Activated CD8-positive, alpha-beta memory T cell treated with anti-CD3 and anti-CD28 coated beads, Interleukin-2, amount 10 ng/mL, durations not matched to agents 7 days and 5 days (primary cell): ENCODE results near the gene CD53. TPM values are rescaled to one million over a fixed set of nuclear protein-coding genes. Genes with fewer than 3 reads are reported as not detected.
A peak's percentile ranks its signal among the peaks of the same experiment; 100 is the strongest.
"Not testable (repeated sequence)": the region's sequence is repeated elsewhere in the genome, so short reads cannot be mapped to it uniquely, and the experiment has no call there.

ENCODE experiments used
- ATAC-seq: fragments of 150-1000 bp; cut with Tn5 transposase; one replicate; pipeline ENCODE4 v1.10.0; 2021; ENCODE audit warnings: moderate library complexity
- CTCF ChIA-PET: fragments of 350-600 bp; sonication (Branson Sonifier 250); formaldehyde crosslinking; loops from one replicate; lab custom pipeline; 2021; ENCODE audit warnings: antibody characterized with exemption; lab: Charles Lee
- DNase-seq: peaks from one replicate; pipeline ENCODE4 v3.0.0-alpha.2; 2020
- H3K27ac Mint-ChIP-seq: one replicate; pipeline ENCODE4 v1.8.0; 2021; ENCODE audit warnings: mild to moderate bottlenecking, mixed read lengths
- H3K27me3 Mint-ChIP-seq: one replicate; pipeline ENCODE4 v1.8.0; 2021; ENCODE audit warnings: mixed read lengths
- H3K36me3 Mint-ChIP-seq: one replicate; pipeline ENCODE4 v1.8.0; 2021; ENCODE audit warnings: mild to moderate bottlenecking, mixed read lengths
- H3K4me1 Mint-ChIP-seq: one replicate; pipeline ENCODE4 v1.8.0; 2021; ENCODE audit warnings: mixed read lengths
- H3K4me3 Mint-ChIP-seq: one replicate; pipeline ENCODE4 v1.8.0; 2021; ENCODE audit warnings: mild to moderate bottlenecking, moderate library complexity, mixed read lengths
- H3K9me3 Mint-ChIP-seq: one replicate; pipeline ENCODE4 v1.8.0; 2022; ENCODE audit warnings: low read depth, mixed read lengths
- total RNA-seq, 2 experiments: library from RNA; stranded (reverse); gene quantifications; one replicate each; pipeline ENCODE4 v1.2.3, GENCODE V29; 2021

The CD53 gene
- total RNA-seq, 2 experiments from 2014 or later: 403 to 439 TPM

GRCh38 chr1:110860620-110861019 is 12.3 kb upstream of the CD53 start:
- not testable (repeated sequence) for H3K27ac Mint-ChIP-seq, ATAC-seq, DNase-seq, H3K27me3 Mint-ChIP-seq, H3K4me3 Mint-ChIP-seq, H3K4me1 Mint-ChIP-seq
- Mint-ChIP-seq H3K36me3 (peaks cover 20% of the 10 kb centered on the region), H3K9me3 (peaks cover 13% of the 10 kb centered on the region)
- CTCF ChIA-PET: interaction anchor here (0.7 kb wide), 1 partner anchor 80 kb away, joined by 3 read pairs; no protein-coding TSS in a partner anchor

- H3K4me1 Mint-ChIP-seq, H3K27ac Mint-ChIP-seq, DNase-seq, H3K4me3 Mint-ChIP-seq, ATAC-seq, H3K27me3 Mint-ChIP-seq: not testable (repeated sequence)
- H3K36me3 Mint-ChIP-seq: peaks cover 30% of the 10 kb centered on the region
- CTCF ChIA-PET: interaction anchor here (0.9 kb wide), 1 partner anchor 305 kb away, joined by 3 read pairs; no protein-coding TSS in a partner anchor
- H3K9me3 Mint-ChIP-seq: peaks cover 22% of the 10 kb centered on the region
Observed at GRCh38 chr1:110861942-110862341, 11.0 kb upstream of the CD53 start.

- Mint-ChIP-seq H3K4me1 (peaks cover 6% of the 10 kb centered on the region), H3K27ac (no peak overlapping the region), H3K27me3 (no peaks in the 10 kb centered on the region), H3K4me3 (no peak overlapping the region), H3K9me3 (peaks cover 33% of the 10 kb centered on the region), H3K36me3 (peaks cover 39% of the 10 kb centered on the region)
- no peak for DNase-seq
- ATAC-seq: no peak
- CTCF ChIA-PET: no interaction called here
Observed at GRCh38 chr1:110864287-110864686, 8.7 kb upstream of the CD53 start.

GRCh38 chr1:110870721-110871388 is 2.1 kb upstream of the CD53 start:
- Mint-ChIP-seq H3K4me3 (no peak overlapping the region), H3K27ac (no peak overlapping the region), H3K9me3 (peaks cover 17% of the 10 kb centered on the region), H3K36me3 (peaks cover 44% of the 10 kb centered on the region), H3K4me1 (peaks cover 28% of the 10 kb centered on the region), H3K27me3 (no peaks in the 10 kb centered on the region)
- DNase-seq (no peak), ATAC-seq (no peak)
- CTCF ChIA-PET: interaction anchor here (0.6 to 3.5 kb wide), 3 partner anchors 83 to 529 kb away, joined by 3 to 17 read pairs (median 3); partner anchors contain the start of gene KCNA3

GRCh38 chr1:110872366-110872744 is 593 bp upstream of the CD53 start:
- Mint-ChIP-seq H3K9me3 (peaks cover 8% of the 10 kb centered on the region), H3K4me3 (peak overlapping the region; percentile 92), H3K27me3 (no peaks in the 10 kb centered on the region), H3K4me1 (peaks cover 28% of the 10 kb centered on the region), H3K27ac (peak overlapping the region; percentile 92), H3K36me3 (peaks cover 42% of the 10 kb centered on the region)
- DNase-seq (no peak), ATAC-seq (no peak)
- CTCF ChIA-PET: interaction anchor here (1.0 to 3.5 kb wide), 7 partner anchors 21 to 351 kb away, joined by 3 to 17 read pairs (median 4); partner anchors contain the start of gene KCNA3

GRCh38 chr1:110873856-110874255 is 908 bp downstream of the CD53 start:
- ATAC-seq (no peak), DNase-seq (no peak)
- H3K4me1 Mint-ChIP-seq: peaks cover 28% of the 10 kb centered on the region
- CTCF ChIA-PET: interaction anchor here (1.1 to 3.5 kb wide), 12 partner anchors 20 to 255 kb away, joined by 3 to 17 read pairs (median 4); partner anchors contain the start of genes KCNA3 and LRIF1
- H3K4me3 Mint-ChIP-seq: peak overlapping the region; percentile 92
- H3K27ac Mint-ChIP-seq: peak overlapping the region; percentile 92
- no peaks in the 10 kb centered on the region for H3K9me3 Mint-ChIP-seq
- H3K27me3 Mint-ChIP-seq: no peaks in the 10 kb centered on the region
- peaks cover 46% of the 10 kb centered on the region for H3K36me3 Mint-ChIP-seq

- Mint-ChIP-seq H3K4me1 (peaks cover 30% of the 10 kb centered on the region), H3K4me3 (peak overlapping the region; percentile 92), H3K36me3 (peaks cover 50% of the 10 kb centered on the region), H3K27me3 (no peaks in the 10 kb centered on the region), H3K9me3 (no peaks in the 10 kb centered on the region), H3K27ac (peak overlapping the region; percentile 92)
- ATAC-seq: peak; percentile 1
- CTCF ChIA-PET: interaction anchor here (1.1 to 2.4 kb wide), 9 partner anchors 19 to 256 kb away, joined by 3 to 16 read pairs (median 4); partner anchors contain the start of gene LRIF1
- peak; percentile 56 for DNase-seq
Observed at GRCh38 chr1:110874324-110875215, 1.6 kb downstream of the CD53 start.

GRCh38 chr1:110875216-110875731 is 2.3 kb downstream of the CD53 start:
- H3K9me3 Mint-ChIP-seq: no peaks in the 10 kb centered on the region
- CTCF ChIA-PET: interaction anchor here (0.8 to 2.4 kb wide), 8 partner anchors 13 to 208 kb away, joined by 3 to 16 read pairs (median 5); partner anchors contain the start of gene LRIF1
- ATAC-seq (peak; percentile 77), DNase-seq (peak; percentile 87)
- H3K36me3 Mint-ChIP-seq: peaks cover 53% of the 10 kb centered on the region
- H3K27ac Mint-ChIP-seq: peak overlapping the region; percentile 92
- peak overlapping the region; percentile 92 for H3K4me3 Mint-ChIP-seq
- no peaks in the 10 kb centered on the region for H3K27me3 Mint-ChIP-seq
- peaks cover 35% of the 10 kb centered on the region for H3K4me1 Mint-ChIP-seq

- peaks cover 64% of the 10 kb centered on the region for H3K36me3 Mint-ChIP-seq
- no peaks in the 10 kb centered on the region for H3K9me3 Mint-ChIP-seq
- DNase-seq (no peak), ATAC-seq (no peak)
- H3K4me3 Mint-ChIP-seq: peak overlapping the region; percentile 92
- peaks cover 37% of the 10 kb centered on the region for H3K4me1 Mint-ChIP-seq
- CTCF ChIA-PET: interaction anchor here (1.1 to 1.7 kb wide), 3 partner anchors 90 to 203 kb away, joined by 3 to 6 read pairs (median 3); no protein-coding TSS in a partner anchor
- H3K27ac Mint-ChIP-seq: peak overlapping the region; percentile 92
- no peaks in the 10 kb centered on the region for H3K27me3 Mint-ChIP-seq
Observed at GRCh38 chr1:110876748-110877341, 3.9 kb downstream of the CD53 start.

GRCh38 chr1:110877364-110877763 is 4.4 kb downstream of the CD53 start:
- Mint-ChIP-seq H3K4me3 (peak overlapping the region; percentile 92), H3K36me3 (peaks cover 66% of the 10 kb centered on the region)
- CTCF ChIA-PET: interaction anchor here (1.1 to 1.4 kb wide), 2 partner anchors 91 to 203 kb away, joined by 3 read pairs; no protein-coding TSS in a partner anchor

GRCh38 chr1:110877776-110878175 is 4.8 kb downstream of the CD53 start:
- CTCF ChIA-PET: interaction anchor here (1.1 to 1.4 kb wide), 2 partner anchors 91 to 204 kb away, joined by 3 read pairs; no protein-coding TSS in a partner anchor
- peak overlapping the region; percentile 92 for H3K27ac Mint-ChIP-seq
- no peak for ATAC-seq
- H3K4me1 Mint-ChIP-seq: peaks cover 35% of the 10 kb centered on the region
- H3K9me3 Mint-ChIP-seq: no peaks in the 10 kb centered on the region
- peak overlapping the region; percentile 92 for H3K4me3 Mint-ChIP-seq
- no peaks in the 10 kb centered on the region for H3K27me3 Mint-ChIP-seq
- peaks cover 68% of the 10 kb centered on the region for H3K36me3 Mint-ChIP-seq
- DNase-seq: peak; percentile 43

More at GRCh38 chr1:110877364-110877763, 4.4 kb downstream of the CD53 start:
- H3K9me3 Mint-ChIP-seq: no peaks in the 10 kb centered on the region
- H3K4me1 Mint-ChIP-seq: peaks cover 35% of the 10 kb centered on the region
- H3K27ac Mint-ChIP-seq: peak overlapping the region; percentile 92
- DNase-seq: no peak
- no peaks in the 10 kb centered on the region for H3K27me3 Mint-ChIP-seq
- no peak for ATAC-seq

- CTCF ChIA-PET: interaction anchor here (1.9 kb wide), 1 partner anchor 10 kb away, joined by 7 read pairs; no protein-coding TSS in a partner anchor
- H3K4me1 Mint-ChIP-seq: peaks cover 41% of the 10 kb centered on the region
- H3K27ac Mint-ChIP-seq: peak overlapping the region; percentile 92
- DNase-seq (no peak), ATAC-seq (no peak)
- peaks cover 69% of the 10 kb centered on the region for H3K36me3 Mint-ChIP-seq
- no peaks in the 10 kb centered on the region for H3K27me3 Mint-ChIP-seq
- H3K4me3 Mint-ChIP-seq: peak overlapping the region; percentile 92
- no peaks in the 10 kb centered on the region for H3K9me3 Mint-ChIP-seq
Observed at GRCh38 chr1:110878591-110878990, 5.6 kb downstream of the CD53 start.
